HUES64 (cell line): ENCODE measurements around the gene RBM28.
"Not testable (repeated sequence)": the region's sequence is repeated elsewhere in the genome, so short reads cannot be mapped to it uniquely, and the experiment has no call there.

Source experiments
- H3K27ac ChIP-seq: 2 replicates; pipeline ENCODE4 v1.7.0; 2013; ENCODE audit warnings: low read depth, low read length, inconsistent platforms
- H3K27me3 ChIP-seq: 2 replicates; pipeline ENCODE4 v1.6.1; 2013; ENCODE audit warnings: mild to moderate bottlenecking, low read length; ENCODE audit not compliant: insufficient read depth
- H3K36me3 ChIP-seq: 2 replicates; pipeline ENCODE4 v1.6.1; 2013; ENCODE audit warnings: mild to moderate bottlenecking, low read length; ENCODE audit not compliant: insufficient read depth
- H3K4me1 ChIP-seq: 2 replicates; pipeline ENCODE4 v1.6.1; 2013; ENCODE audit warnings: mild to moderate bottlenecking, low read length, moderate library complexity; ENCODE audit not compliant: insufficient read depth
- H3K4me3 ChIP-seq: 2 replicates; pipeline ENCODE4 v1.5.1; 2013; ENCODE audit warnings: mild to moderate bottlenecking, low read length, moderate library complexity
- H3K9ac ChIP-seq: 2 replicates; pipeline ENCODE4 v1.6.1; 2013; ENCODE audit warnings: mild to moderate bottlenecking, low read depth, low read length
- H3K9me3 ChIP-seq: 2 replicates; pipeline ENCODE4 v1.6.1; 2013; ENCODE audit warnings: low read depth, low read length; ENCODE audit not compliant: insufficient read depth
- WGBS: fragments of 150-250, 120-280 bp; methylation state at CpG from one replicate; pipeline ENCODE4 v1.1.7; 2013; ENCODE audit warnings: missing lambda C conversion rate; 5-methylcytosine and 5-hydroxymethylcytosine counted together

RBM28 gene

DNA sequence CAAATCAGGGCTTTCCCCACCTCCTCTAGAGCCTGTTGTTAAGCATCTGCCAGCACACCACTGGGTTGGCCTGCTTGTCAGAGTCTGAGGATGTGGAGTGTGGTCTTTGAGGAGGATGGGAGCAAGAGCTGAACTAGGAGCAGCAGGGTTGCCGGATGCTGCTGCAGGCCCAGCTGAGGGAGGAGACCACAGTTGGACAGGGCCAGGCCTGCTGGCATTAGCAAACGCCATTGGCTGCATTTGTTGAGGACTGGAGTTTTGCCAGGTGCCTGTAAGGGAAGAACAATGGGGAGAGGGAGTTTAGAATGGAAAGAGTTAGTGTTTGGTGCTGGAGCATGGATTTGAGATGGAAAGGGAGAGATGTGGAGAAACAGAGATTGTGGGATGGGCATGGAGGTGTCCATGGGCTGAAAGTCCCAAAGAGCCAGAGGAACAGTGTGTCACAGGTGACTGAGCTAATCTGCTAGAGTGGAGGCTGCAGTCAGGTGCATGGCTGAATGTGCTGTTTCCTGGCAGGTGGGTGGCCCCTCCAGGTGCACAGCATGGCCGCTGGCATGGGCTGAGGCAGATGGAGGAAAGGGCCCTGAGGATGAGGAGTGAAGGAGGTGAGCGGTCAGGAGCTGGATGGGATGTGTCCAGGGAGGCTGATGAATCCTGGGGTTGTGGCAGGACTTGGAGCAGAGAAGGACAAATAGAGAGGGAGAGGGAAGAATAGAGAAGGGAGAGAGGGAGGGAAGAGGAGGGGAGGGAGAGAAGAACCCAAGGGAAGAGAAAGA lies 61.9 kb downstream of the RBM28 start:
- no peak overlapping the region for H3K9ac ChIP-seq
- no peaks in the 10 kb centered on the region for H3K36me3 ChIP-seq
- peaks cover 19% of the 10 kb centered on the region for H3K9me3 ChIP-seq
- H3K27me3 ChIP-seq = no peaks in the 10 kb centered on the region
- no peak overlapping the region for H3K4me3 ChIP-seq
- no peaks in the 10 kb centered on the region for H3K4me1 ChIP-seq
- 89% methylated on average over 4 of the region's 4 CpGs for WGBS
- no peak overlapping the region for H3K27ac ChIP-seq

DNA sequence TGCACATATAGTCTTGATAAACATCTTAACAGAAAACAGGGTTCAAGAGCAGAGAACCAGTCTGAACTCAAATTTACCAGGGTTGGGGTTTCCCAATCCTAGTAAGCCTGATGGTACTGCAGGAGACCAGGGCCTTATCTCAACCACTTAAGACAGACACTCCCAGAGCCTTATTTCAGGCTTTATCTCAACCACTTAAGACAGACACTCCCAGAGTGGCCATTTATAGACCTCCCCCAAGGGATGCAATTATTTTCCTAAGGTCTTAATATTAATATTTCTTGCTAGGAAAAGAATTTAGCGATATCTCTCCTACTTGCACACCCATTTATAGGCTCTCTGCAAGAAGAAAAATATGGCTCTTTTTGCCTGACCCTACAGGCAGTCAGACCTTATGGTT lies 63.3 kb downstream of the RBM28 start:
- H3K4me1 ChIP-seq, H3K36me3 ChIP-seq, H3K27me3 ChIP-seq, H3K4me3 ChIP-seq, H3K9ac ChIP-seq, H3K27ac ChIP-seq: not testable (repeated sequence)
- peaks cover 19% of the 10 kb centered on the region for H3K9me3 ChIP-seq
- 93% methylated on average over 1 of the region's 1 CpG for WGBS

DNA sequence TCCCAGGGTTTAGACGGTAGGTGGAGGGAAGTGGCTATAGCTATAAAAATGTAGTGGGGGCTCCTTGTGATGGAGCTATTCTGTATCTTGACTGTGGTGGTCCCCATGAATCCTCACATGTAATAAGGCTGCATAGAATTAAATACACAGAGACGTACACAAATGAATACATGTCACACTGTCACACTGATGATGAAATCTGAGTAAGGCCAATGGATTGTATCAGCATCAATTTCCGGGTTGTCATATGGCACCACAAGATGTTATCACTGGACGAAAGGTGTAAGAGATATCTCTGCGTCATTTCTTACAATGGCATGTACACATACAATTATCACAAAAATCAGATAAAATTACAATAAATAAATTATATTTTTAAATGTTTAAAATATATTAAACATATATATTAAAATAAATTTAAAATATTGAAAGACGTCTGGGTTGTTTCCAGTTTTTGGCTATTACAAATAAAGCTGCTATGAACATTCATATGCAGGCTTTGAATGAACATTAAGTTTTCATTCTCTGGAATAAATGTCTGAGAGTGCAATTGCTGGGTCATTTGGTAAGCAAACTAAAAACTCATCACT lies 64.5 kb downstream of the RBM28 start:
- 95% methylated on average over 5 of the region's 6 CpGs for WGBS
- Histone ChIP-seq H3K9ac (no peak overlapping the region), H3K9me3 (peaks cover 19% of the 10 kb centered on the region), H3K4me3 (no peak overlapping the region), H3K27me3 (no peaks in the 10 kb centered on the region), H3K36me3 (no peaks in the 10 kb centered on the region), H3K4me1 (peaks cover 4% of the 10 kb centered on the region; the same call in 1 of the 2 replicates), H3K27ac (no peak overlapping the region)

DNA sequence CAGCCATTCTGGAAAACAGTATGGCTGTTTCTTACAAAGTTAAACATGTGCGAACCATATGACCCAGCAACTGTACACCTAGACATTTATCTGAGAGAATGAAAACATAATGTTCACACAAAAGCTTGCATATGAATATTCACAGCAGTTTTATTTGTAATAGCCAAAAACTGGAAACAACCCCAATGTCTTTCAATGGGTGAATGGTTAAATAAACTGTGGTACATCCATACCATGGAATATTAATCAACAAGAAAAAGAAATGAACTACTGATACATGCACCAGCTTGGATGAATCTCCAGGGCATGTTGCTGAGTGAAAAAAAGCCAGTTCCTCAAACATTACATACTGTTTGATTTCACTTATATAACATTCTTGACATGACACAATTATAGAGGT lies 65.3 kb downstream of the RBM28 start:
- H3K4me3 ChIP-seq = no peak overlapping the region
- peaks cover 4% of the 10 kb centered on the region; the same call in 1 of the 2 replicates for H3K4me1 ChIP-seq
- no peak overlapping the region for H3K27ac ChIP-seq
- H3K9me3 ChIP-seq = peaks cover 19% of the 10 kb centered on the region
- no peaks in the 10 kb centered on the region for H3K27me3 ChIP-seq
- H3K36me3 ChIP-seq = no peaks in the 10 kb centered on the region
- WGBS = 92% methylated on average over 1 of the region's 1 CpG
- no peak overlapping the region for H3K9ac ChIP-seq

DNA sequence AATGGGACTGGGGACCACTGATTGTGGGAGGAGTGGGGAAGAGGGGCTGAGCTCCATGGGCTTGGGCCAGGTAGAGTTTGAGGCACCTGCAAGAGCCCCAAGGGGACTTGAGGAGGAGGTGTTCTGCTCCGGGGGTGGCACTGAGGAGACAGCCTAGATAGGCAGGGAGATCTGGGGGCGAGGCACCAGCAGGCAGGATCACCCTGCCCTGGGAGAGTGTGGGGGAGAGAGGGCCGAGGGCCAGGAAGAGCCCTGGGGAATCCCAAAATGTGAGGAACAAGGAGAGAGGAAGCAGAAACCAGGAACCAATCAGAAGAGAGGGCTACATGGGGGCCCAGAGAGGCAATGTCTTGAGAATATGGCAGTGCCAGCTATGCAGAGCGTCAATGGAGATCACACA lies 68.0 kb downstream of the RBM28 start:
- Histone ChIP-seq H3K27me3 (no peaks in the 10 kb centered on the region), H3K36me3 (no peaks in the 10 kb centered on the region), H3K4me3 (no peak overlapping the region), H3K27ac (no peak overlapping the region), H3K4me1 (peaks cover 19% of the 10 kb centered on the region), H3K9me3 (peaks cover 15% of the 10 kb centered on the region), H3K9ac (no peak overlapping the region)
- WGBS = 93% methylated on average over 4 of the region's 4 CpGs

DNA sequence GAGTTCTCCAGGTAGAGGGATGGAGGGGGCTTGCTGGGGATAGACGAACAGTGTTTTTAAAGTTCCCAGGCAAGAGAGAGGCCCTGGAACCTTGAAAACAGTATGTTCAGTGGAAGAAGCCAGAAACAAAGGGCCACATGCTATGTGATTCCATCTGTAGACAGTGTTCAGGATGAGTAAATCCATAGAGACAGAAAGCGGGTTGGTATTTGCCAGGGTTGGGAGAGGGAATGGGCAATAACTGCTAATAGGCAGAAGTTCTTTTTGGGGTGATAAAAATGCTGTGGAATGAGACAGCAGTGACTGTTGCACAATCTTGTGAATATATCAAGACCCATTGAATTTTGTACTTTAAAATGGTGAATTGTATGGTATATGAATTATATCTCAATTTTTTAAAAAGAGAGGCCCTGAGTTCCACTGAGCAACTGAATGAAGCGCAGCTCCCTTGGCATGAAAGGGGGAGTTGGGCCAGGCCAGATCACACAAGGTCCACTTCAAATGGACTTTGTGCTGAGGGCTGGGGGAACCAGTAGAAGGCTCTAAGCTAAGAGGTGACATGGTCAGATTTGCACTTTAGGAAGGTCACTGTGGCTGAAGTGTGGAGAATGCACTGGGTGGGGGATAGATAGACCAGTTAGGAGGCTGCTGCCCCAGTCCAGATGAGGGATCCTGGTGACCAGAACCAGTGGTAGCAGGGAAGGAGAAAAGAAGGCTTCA lies 68.7 kb downstream of the RBM28 start:
- Histone ChIP-seq H3K4me3 (no peak overlapping the region), H3K36me3 (no peaks in the 10 kb centered on the region), H3K27me3 (no peaks in the 10 kb centered on the region), H3K9me3 (0 out of 2 replicates have a peak, but pooled peaks cover 12% of the 10 kb centered on the region), H3K9ac (no peak overlapping the region), H3K4me1 (peaks cover 19% of the 10 kb centered on the region), H3K27ac (no peak overlapping the region)
- WGBS = 63% methylated on average over 3 of the region's 3 CpGs

DNA sequence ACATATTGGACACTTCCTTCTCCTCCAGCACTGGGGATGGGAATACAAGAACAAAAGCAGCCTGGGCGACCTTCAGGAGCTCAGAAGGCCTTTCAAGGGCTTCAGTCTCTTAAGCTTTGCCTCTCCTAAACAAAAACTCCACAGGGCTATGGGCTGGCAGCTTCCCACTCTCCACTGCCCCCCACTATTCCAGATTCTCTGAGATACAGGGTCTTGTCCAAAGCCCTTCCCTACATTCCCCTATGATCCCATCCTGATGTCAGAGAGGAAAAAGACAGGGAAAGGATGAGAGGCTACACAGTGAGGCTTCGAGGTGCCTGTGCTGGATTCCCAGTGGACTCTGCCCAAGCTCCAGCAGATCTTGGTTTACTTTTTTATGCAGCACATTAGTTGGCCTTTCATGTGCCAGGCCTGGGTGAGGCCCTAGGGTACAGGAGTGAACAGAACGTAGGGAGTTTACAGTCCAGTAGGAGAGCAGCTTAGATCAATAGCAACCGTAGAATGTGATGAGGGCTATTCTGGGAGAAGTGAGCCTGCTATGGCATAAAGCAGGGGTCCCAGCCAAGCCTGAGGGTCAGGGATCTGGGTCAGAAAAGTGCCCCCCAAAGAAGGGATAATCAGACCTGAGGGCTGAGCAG lies 69.3 kb downstream of the RBM28 start:
- Histone ChIP-seq H3K36me3 (no peaks in the 10 kb centered on the region), H3K27ac (no peak overlapping the region), H3K27me3 (no peaks in the 10 kb centered on the region), H3K9me3 (0 out of 2 replicates have a peak, but pooled peaks cover 6% of the 10 kb centered on the region), H3K4me3 (no peak overlapping the region), H3K4me1 (peaks cover 19% of the 10 kb centered on the region), H3K9ac (no peak overlapping the region)
- 83% methylated on average over 4 of the region's 4 CpGs for WGBS

DNA sequence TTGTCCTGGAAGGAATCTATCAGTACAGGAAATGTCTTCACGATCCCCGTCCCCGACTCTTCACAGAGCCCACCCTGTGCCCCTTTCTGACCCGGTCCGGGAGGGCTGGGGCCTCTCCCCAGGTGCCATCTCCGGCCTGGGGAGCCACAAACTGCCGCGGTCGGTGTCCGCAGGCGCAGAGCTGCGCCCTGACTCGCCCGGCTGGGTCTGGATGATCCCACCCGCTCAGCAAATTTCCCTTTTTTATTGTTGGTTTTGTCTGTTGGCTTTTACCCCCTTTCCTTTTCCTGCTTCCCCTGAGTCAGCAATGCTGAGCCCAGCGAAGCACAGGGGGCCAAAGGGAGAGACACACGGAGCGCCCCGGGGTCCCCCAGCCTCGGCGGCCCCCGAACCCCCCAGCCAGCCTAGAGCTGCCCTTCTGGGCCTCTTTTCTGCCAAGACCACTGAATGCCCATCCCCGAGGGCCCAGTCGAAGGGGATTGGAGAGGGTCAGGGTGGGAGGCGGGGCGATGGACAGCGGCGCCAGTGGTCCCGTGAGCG lies 71.7 kb downstream of the RBM28 start:
- Histone ChIP-seq H3K27ac (no peak overlapping the region), H3K36me3 (no peaks in the 10 kb centered on the region)
- 91% methylated on average over 29 of the region's 30 CpGs for WGBS

DNA sequence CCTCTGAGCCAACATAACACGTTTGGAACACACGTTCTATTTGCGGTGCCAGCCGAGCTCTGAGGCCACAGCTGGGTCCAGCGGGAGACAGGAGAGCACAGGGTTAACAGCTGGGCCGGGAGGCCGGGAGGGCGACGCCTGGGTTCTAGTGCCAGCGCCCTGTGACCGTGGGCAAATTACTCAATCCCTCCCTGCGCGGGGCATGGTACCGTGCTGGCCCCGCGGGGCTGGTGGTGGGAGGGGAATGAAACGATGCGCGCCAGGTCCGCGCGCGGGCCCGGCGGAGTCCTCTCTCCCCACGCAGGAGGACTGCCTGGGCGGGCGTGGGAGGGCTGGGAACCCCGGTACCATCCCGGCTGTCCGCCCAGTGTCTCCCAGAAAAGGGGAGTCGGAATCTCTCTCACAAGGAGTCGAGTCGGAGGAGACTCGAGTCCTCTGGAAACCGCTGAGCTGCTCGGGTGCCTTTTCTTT lies 72.2 kb downstream of the RBM28 start:
- H3K27me3 ChIP-seq = no peaks in the 10 kb centered on the region
- no peak overlapping the region for H3K27ac ChIP-seq
- no peaks in the 10 kb centered on the region for H3K36me3 ChIP-seq
- H3K4me1 ChIP-seq = peaks cover 35% of the 10 kb centered on the region
- no peaks in the 10 kb centered on the region for H3K9me3 ChIP-seq
- WGBS = 93% methylated on average over 37 of the region's 37 CpGs
- H3K9ac ChIP-seq = no peak overlapping the region
- no peak overlapping the region for H3K4me3 ChIP-seq

More for the DNA sequence above, 71.7 kb downstream of the RBM28 start:
- Histone ChIP-seq H3K27me3 (no peaks in the 10 kb centered on the region), H3K9me3 (no peaks in the 10 kb centered on the region), H3K4me1 (peaks cover 29% of the 10 kb centered on the region), H3K4me3 (no peak overlapping the region), H3K9ac (no peak overlapping the region)

DNA sequence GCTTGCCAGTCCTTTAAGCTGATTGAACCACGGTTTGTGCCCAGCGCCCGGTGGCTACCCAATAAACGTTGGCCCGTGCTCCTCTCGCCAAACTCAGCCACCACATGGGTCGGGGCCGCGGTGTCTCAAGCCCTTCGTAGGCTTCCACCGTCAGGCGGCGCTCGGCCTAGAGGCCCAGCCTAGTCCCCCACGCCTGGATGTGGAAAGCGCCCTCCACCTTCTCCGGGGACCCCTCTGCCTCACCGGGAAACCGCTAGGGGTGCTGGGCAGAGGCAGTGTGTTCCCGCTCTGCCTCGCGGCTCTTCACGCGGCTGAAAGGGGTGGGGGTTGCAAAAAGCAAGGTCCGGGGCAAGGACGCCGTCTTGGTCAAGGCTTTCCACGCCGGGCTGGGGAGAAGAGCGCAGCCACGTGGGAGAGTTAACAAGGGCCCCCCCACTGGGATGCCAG lies 72.9 kb downstream of the RBM28 start:
- no peaks in the 10 kb centered on the region for H3K27me3 ChIP-seq
- no peaks in the 10 kb centered on the region for H3K9me3 ChIP-seq
- H3K27ac ChIP-seq = no peak overlapping the region
- no peaks in the 10 kb centered on the region for H3K36me3 ChIP-seq
- no peak overlapping the region for H3K9ac ChIP-seq
- WGBS = 93% methylated on average over 31 of the region's 31 CpGs
- peaks cover 35% of the 10 kb centered on the region for H3K4me1 ChIP-seq
- H3K4me3 ChIP-seq = no peak overlapping the region
